CD4-positive, alpha-beta T cell treated with Interleukin-6 for 4 hours (primary cell): Measurements from ENCODE around the gene SRRM3.
A peak's percentile ranks its signal among the peaks of the same experiment; 100 is the strongest.
"Not testable (repeated sequence)": the region's sequence is repeated elsewhere in the genome, so short reads cannot be mapped to it uniquely, and the experiment has no call there.

ENCODE experiments used
- DNase-seq: peaks from one replicate; pipeline ENCODE4 v3.0.0-alpha.2; 2020; ENCODE audit warnings: mixed read lengths

Gene SRRM3

GRCh38 chr7:76317782-76318487 is 116.2 kb downstream of the SRRM3 start:
- peak; percentile 98 for DNase-seq

GRCh38 chr7:76318488-76319353 is 117.0 kb downstream of the SRRM3 start:
- DNase-seq, result peak; percentile 71

GRCh38 chr7:76325092-76325491 is 123.4 kb downstream of the SRRM3 start:
- DNase-seq, result no peak

- no peak for DNase-seq
These were observed 124.1 kb downstream of the SRRM3 start for GRCh38 chr7:76325811-76326210.

GRCh38 chr7:76326646-76327233 is 125.0 kb downstream of the SRRM3 start:
- DNase-seq, result no peak

DNA sequence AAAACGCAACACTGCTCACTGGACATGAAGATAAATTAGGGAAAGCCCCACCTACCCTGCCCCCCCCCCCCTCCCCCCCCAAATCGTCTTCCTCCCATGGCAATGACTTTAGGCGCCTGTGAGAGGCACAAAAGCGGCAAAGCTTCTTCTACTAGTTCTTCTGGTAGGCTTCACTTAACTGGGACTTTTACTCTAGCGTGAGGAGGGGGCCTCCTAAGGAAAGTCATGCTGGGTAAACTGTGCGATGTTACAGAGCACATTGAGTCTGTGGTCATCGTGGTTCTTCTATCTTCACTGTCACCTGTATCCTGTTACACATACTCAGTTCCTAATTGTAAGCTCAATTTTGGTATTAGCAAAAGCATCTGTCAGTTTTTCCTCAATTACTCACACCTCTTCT is 125.9 kb downstream of the SRRM3 start:
- no peak for DNase-seq

DNA sequence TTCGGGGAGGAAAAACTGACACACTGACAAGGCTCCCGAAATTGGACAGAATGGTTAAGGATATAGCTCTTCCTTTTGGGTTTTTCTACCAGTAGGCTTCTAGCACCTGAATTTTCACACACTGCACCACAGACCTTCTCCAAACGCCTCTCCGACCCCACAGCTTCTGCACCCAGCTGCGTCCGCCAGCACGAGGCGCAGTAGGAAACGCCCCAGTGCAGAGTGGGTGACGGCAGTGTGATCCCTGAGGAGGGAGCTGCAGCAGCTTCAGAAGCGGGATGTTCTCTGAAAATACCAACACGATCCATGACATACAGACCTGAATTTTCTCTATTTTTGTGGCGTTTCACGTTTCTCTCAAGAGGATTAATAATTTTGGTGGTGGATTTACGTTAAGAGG is 126.7 kb downstream of the SRRM3 start:
- no peak for DNase-seq

DNA sequence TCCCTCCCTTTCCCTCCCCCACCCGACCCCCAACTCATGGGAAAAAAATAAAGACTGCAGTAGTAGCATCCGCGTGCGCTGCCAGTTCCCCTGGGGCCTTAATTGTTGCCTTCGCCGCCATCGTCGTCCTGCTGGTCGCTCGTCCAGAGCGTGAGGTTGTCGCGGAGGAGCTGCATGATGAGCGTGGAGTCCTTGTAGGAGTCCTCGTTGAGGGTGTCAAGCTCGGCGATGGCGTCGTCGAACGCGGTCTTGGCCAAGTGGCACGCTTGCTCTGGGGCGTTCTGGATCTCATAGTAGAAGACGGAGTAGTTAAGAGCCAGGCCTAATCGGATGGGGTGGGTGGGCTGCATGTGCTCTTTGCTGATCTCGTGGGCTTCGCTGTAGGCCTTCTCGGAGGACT is 127.8 kb downstream of the SRRM3 start:
- DNase-seq, result no peak

GRCh38 chr7:76330261-76330660 is 128.6 kb downstream of the SRRM3 start:
- DNase-seq, result no peak

- no peak for DNase-seq
These were observed 129.0 kb downstream of the SRRM3 start for GRCh38 chr7:76330673-76331072.

GRCh38 chr7:76332078-76332477 is 130.4 kb downstream of the SRRM3 start:
- DNase-seq, result no peak

DNA sequence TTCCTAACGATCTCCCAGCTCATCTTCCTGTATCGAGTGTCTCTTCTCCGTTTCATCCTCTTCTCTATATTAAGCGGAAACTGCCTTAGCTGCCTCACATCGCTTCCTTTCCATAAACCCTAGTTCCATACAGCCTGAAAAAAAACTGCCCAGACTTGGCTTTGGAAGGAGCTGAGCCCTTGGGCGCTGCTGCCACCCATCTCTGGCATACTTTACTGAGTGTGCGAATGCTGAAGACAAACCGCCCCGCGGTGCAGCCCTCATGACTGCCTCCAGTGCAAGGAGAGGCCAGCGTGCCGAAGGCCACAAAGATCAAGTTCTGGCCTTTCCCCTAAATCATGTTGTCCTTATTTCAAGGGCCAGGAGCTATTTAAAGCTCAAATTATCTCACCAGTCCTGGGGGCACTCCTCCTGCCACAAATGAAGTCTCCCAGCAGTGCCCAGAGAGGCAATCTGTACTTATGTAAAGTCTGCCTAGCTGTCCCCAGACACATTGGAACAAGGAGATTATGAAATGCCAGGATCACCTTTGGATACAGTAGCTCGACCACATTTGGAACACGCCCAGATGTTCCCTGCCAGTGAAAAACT is 131.9 kb downstream of the SRRM3 start:
- no peak for DNase-seq

- DNase-seq, result no peak
These were observed 132.7 kb downstream of the SRRM3 start for GRCh38 chr7:76334320-76334967.

- not testable (repeated sequence) for DNase-seq
These were observed 133.7 kb downstream of the SRRM3 start for GRCh38 chr7:76335417-76335816.

- no peak for DNase-seq
These were observed 134.4 kb downstream of the SRRM3 start for GRCh38 chr7:76336094-76336493.
